Subcutaneous abdominal adipose tissue (tissue), 5 donors: Measurements from ENCODE around the gene SLC11A1.

ENCODE experiments used
- H3K27ac ChIP-seq: one replicate; pipeline ENCODE4 v1.7.0; 2013; ENCODE audit warnings: low read depth, mild to moderate bottlenecking, inconsistent platforms, low read length, moderate library complexity
- H3K27me3 ChIP-seq, 5 donors: one replicate each; pipeline ENCODE4 v1.7.0; 2013; ENCODE audit warnings: low read length in 5 of 5, inconsistent platforms in 1 of 5; ENCODE audit not compliant: control insufficient read depth in 5 of 5, insufficient read depth in 4 of 5
- H3K36me3 ChIP-seq, 5 donors: one replicate each; pipeline ENCODE4 v1.7.0; 2013; ENCODE audit warnings: low read length in 5 of 5; ENCODE audit not compliant: control insufficient read depth in 5 of 5, insufficient read depth in 5 of 5
- H3K4me1 ChIP-seq, 5 donors: one replicate each; pipeline ENCODE4 v1.7.0; 2013; ENCODE audit warnings: low read length in 5 of 5, mild to moderate bottlenecking in 3 of 5, moderate library complexity in 1 of 5; ENCODE audit not compliant: control insufficient read depth in 5 of 5, insufficient read depth in 5 of 5
- H3K4me3 ChIP-seq, 5 donors: one replicate each; pipeline ENCODE4 v1.7.0; 2013; ENCODE audit warnings: low read length in 5 of 5, low read depth in 1 of 5
- H3K9ac ChIP-seq, 5 donors: one replicate each; pipeline ENCODE4 v1.7.0; 2013; ENCODE audit warnings: low read length in 5 of 5, mild to moderate bottlenecking in 4 of 5, moderate library complexity in 3 of 5
- H3K9me3 ChIP-seq, 5 donors: one replicate each; pipeline ENCODE4 v1.7.0; 2013; ENCODE audit warnings: low read length in 5 of 5; ENCODE audit not compliant: control insufficient read depth in 5 of 5
- donor health status: healthy.
- donor health status: healthy.
- donor health status: healthy.
- donor health status: healthy.
- donor health status: healthy.

Gene SLC11A1

GRCh38 chr2:218419630-218420216 is 37.6 kb downstream of the SLC11A1 start:
- Histone ChIP-seq H3K9me3 (no peaks in the 10 kb centered on the region), H3K36me3 (no peaks in the 10 kb centered on the region), H3K4me1 (no peaks in the 10 kb centered on the region), H3K27me3 (peaks cover 0 to 10% (median 3%) of the 10 kb centered on the region in 5 donors), H3K4me3 (no peak overlapping the region), H3K9ac (no peak overlapping the region), H3K27ac (no peak overlapping the region)

GRCh38 chr2:218421027-218421426 is 39.0 kb downstream of the SLC11A1 start:
- Histone ChIP-seq H3K27me3 (peaks cover 0 to 10% (median 3%) of the 10 kb centered on the region in 5 donors), H3K27ac (no peak overlapping the region), H3K9ac (no peak overlapping the region), H3K9me3 (no peaks in the 10 kb centered on the region), H3K4me3 (no peak overlapping the region), H3K36me3 (no peaks in the 10 kb centered on the region), H3K4me1 (no peaks in the 10 kb centered on the region)

- no peak overlapping the region for H3K27ac ChIP-seq
- no peaks in the 10 kb centered on the region for H3K36me3 ChIP-seq
- no peak overlapping the region for H3K9ac ChIP-seq
- no peaks in the 10 kb centered on the region for H3K9me3 ChIP-seq
- peaks cover 0 to 10% (median 3%) of the 10 kb centered on the region in 5 donors for H3K27me3 ChIP-seq
- no peaks in the 10 kb centered on the region for H3K4me1 ChIP-seq
- H3K4me3 ChIP-seq, result no peak overlapping the region
These were observed 40.5 kb downstream of the SLC11A1 start for GRCh38 chr2:218422403-218423086.

DNA sequence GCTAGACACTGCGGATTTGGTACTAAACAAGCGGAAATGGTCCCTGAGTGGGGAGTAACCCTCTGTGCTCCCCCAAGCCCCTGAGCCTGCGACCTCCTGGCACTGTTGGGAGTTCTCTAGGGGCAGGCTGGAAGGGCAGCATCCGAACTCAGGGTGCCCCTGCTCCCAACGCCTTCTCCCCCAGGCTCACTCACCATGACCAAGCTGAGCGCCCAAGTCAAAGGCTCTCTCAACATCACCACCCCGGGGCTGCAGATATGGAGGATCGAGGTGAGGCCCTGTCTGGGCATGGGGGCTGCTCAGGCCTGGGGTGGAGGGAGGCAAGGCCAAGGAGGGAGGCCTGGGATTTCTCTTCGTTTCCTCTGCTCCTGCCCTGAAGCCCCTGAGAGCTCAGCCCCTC is 41.5 kb downstream of the SLC11A1 start:
- no peaks in the 10 kb centered on the region for H3K36me3 ChIP-seq
- no peak overlapping the region for H3K4me3 ChIP-seq
- H3K9me3 ChIP-seq, result no peaks in the 10 kb centered on the region
- no peak overlapping the region for H3K27ac ChIP-seq
- H3K27me3 ChIP-seq, result peaks cover 0 to 10% (median 3%) of the 10 kb centered on the region in 5 donors
- H3K9ac ChIP-seq, result no peak overlapping the region
- H3K4me1 ChIP-seq, result no peaks in the 10 kb centered on the region

GRCh38 chr2:218425531-218425930 is 43.5 kb downstream of the SLC11A1 start:
- Histone ChIP-seq H3K4me3 (no peak overlapping the region), H3K9me3 (no peaks in the 10 kb centered on the region), H3K27ac (no peak overlapping the region), H3K9ac (no peak overlapping the region), H3K27me3 (peaks cover 0 to 4% (median 0%) of the 10 kb centered on the region in 5 donors), H3K4me1 (no peaks in the 10 kb centered on the region), H3K36me3 (no peaks in the 10 kb centered on the region)

GRCh38 chr2:218427741-218428140 is 45.7 kb downstream of the SLC11A1 start:
- no peaks in the 10 kb centered on the region for H3K36me3 ChIP-seq

DNA sequence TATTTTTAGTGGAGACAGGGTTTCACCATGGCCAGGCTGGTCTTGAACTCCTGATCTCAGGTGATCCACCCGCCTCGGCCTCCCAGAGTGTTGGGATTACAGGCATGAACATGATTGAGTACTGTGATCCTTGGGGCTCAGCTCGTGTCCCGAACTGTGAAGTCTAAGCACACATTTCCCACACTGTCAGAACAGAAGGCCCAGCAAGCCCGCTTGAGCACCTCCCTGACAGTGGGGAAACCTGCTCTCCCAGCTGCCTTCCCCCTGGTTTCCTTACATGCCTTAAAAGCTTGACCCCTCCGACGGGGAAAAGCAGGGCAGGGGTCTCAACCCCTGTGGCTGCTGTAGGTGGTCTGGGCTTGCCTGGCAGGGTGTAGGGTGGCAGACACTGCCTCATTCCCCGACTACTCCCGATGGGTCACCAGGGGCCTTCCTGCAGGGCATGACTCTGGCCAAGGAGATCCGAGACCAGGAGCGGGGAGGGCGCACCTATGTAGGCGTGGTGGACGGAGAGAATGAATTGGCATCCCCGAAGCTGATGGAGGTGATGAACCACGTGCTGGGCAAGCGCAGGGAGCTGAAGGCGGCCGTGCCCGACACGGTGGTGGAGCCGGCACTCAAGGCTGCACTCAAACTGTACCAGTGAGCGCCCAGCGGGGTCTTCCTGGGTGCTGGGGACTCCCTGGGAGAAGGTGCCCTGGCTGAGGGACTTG is 46.9 kb downstream of the SLC11A1 start:
- Histone ChIP-seq H3K9me3 (no peaks in the 10 kb centered on the region), H3K27ac (no peak overlapping the region), H3K36me3 (no peaks in the 10 kb centered on the region), H3K27me3 (peaks cover 0 to 4% (median 0%) of the 10 kb centered on the region in 5 donors), H3K4me3 (no peak overlapping the region), H3K9ac (no peak overlapping the region), H3K4me1 (no peaks in the 10 kb centered on the region)

More at GRCh38 chr2:218427741-218428140, 45.7 kb downstream of the SLC11A1 start:
- Histone ChIP-seq H3K27ac (no peak overlapping the region), H3K9ac (no peak overlapping the region), H3K27me3 (peaks cover 0 to 4% (median 0%) of the 10 kb centered on the region in 5 donors), H3K4me3 (no peak overlapping the region), H3K9me3 (no peaks in the 10 kb centered on the region), H3K4me1 (no peaks in the 10 kb centered on the region)

- H3K9ac ChIP-seq, result no peak overlapping the region
- no peaks in the 10 kb centered on the region for H3K4me1 ChIP-seq
- peaks cover 0 to 4% (median 0%) of the 10 kb centered on the region in 5 donors for H3K27me3 ChIP-seq
- no peak overlapping the region for H3K4me3 ChIP-seq
- no peaks in the 10 kb centered on the region for H3K36me3 ChIP-seq
- H3K9me3 ChIP-seq, result no peaks in the 10 kb centered on the region
- H3K27ac ChIP-seq, result no peak overlapping the region
These were observed 48.0 kb downstream of the SLC11A1 start for GRCh38 chr2:218429911-218430692.

GRCh38 chr2:218430721-218431120 is 48.6 kb downstream of the SLC11A1 start:
- H3K27ac ChIP-seq, result no peak overlapping the region
- H3K36me3 ChIP-seq, result no peaks in the 10 kb centered on the region
- H3K4me3 ChIP-seq, result no peak overlapping the region
- no peaks in the 10 kb centered on the region for H3K4me1 ChIP-seq
- peaks cover 0 to 4% (median 0%) of the 10 kb centered on the region in 5 donors for H3K27me3 ChIP-seq
- no peak overlapping the region for H3K9ac ChIP-seq
- H3K9me3 ChIP-seq, result no peaks in the 10 kb centered on the region
